Measurements from ENCODE around the gene SCGB1C1. TPM values are rescaled to one million over a fixed set of nuclear protein-coding genes. Genes with fewer than 3 reads are reported as not detected.

Gene SCGB1C1
- total and polyA plus RNA-seq, 2 of the 8 experiments (the other 6 are each of a cell fraction or from before 2014, with no cell fraction given): not detected

DNA sequence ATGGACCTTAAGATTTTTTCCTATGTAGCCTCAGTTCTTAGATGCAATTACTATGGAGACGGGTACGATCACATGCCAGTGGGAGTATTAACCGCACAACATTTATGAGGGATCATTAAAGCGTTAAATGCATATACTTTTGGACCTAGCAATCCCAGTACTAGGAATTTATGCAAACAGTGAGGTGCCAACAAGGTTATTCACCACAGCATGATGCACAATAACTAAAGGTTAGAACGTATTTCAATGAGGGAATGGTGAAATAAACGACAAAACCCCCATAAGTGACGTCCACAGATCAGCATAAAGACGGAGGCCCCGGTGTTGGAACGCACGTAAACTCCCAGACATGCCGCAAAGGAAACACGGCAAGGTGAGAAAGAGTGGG is 42.7 kb downstream of the SCGB1C1 start:
- Histone ChIP-seq H3K36me3 (ENCODE audit: control insufficient read depth in 2 of 4, insufficient read depth in 4 of 4, low read length in 3 of 4) (peaks cover 0 to 8% (median 0%) of the 10 kb centered on the region in 4 experiments; a peak in 4 of 8 replicates), H2BK12ac (ENCODE audit: low read depth, low read length) (no peak overlapping the region), H3K27ac (ENCODE audit: low read depth, low read length) (0 out of 2 replicates have a peak overlapping the region, but pooled peaks have one; percentile 70), H3K9ac (replicated peaks in 1 of 4; ENCODE audit: extremely low read depth in 1 of 4, low read depth in 3 of 4, low read length in 3 of 4) (peak overlapping the region; percentile 76 to 87 (median 83)), H3K9me3 (ENCODE audit: insufficient read depth in 2 of 2, low read depth in 1 of 2, low read length in 1 of 2) (no peaks in the 10 kb centered on the region), H4K8ac (ENCODE audit: extremely low read depth, insufficient read depth, low read length) (no peak overlapping the region), H3K79me2 (ENCODE audit: control insufficient read depth in 1 of 2, insufficient read depth in 2 of 2, low read length in 2 of 2) (peaks cover 5 to 22% of the 10 kb centered on the region in 2 experiments), H2BK5ac (ENCODE audit: low read depth, low read length) (0 out of 2 replicates have a peak overlapping the region, but pooled peaks have one; percentile 35), H2BK20ac (ENCODE audit: low read length) (no peak overlapping the region), H3K4me1 (replicated peaks in 1 of 4; ENCODE audit: control insufficient read depth in 3 of 4, insufficient read depth in 4 of 4, low read length in 3 of 4) (no peaks in the 10 kb centered on the region; a peak in 1 of 7 replicates), H3K4me2 (ENCODE audit: insufficient read depth in 1 of 2, low read depth in 2 of 2, low read length in 2 of 2) (peak overlapping the region; percentile 82 to 90), H3K23ac (ENCODE audit: insufficient read length) (no peak overlapping the region), H3K27me3 (replicated peaks in 1 of 4; ENCODE audit: control insufficient read depth in 3 of 4, extremely low read depth in 1 of 4, insufficient read depth in 3 of 4, low read length in 3 of 4) (no peaks in the 10 kb centered on the region), H4K91ac (replicated peaks; ENCODE audit: insufficient read length, low read length) (no peak overlapping the region), H3K79me1 (ENCODE audit: low read depth, low read length) (peaks cover 4% of the 10 kb centered on the region; the same call in 1 of the 2 replicates), H2AK5ac (ENCODE audit: low read depth, low read length) (no peak overlapping the region), H3K4ac (replicated peaks; ENCODE audit: insufficient read length, low read depth, low read length) (peak overlapping the region; percentile 27), H3K14ac (ENCODE audit: insufficient read length) (no peak overlapping the region), H2AFZ (ENCODE audit: low read length) (peak overlapping the region; percentile 89), H4K20me1 (replicated peaks in 1 of 2; ENCODE audit: control insufficient read depth in 1 of 2, insufficient read depth in 2 of 2, low read length in 2 of 2) (peaks cover 0 to 2% of the 10 kb centered on the region in 2 experiments), H2BK15ac (ENCODE audit: low read length) (no peak overlapping the region), H4K5ac (ENCODE audit: insufficient read length, low read depth, low read length) (no peak overlapping the region), H3K4me3 (ENCODE audit: extremely low read depth in 1 of 4, insufficient read depth in 2 of 4, low read depth in 3 of 4, low read length in 4 of 4) (peak overlapping the region; percentile 79 to 96 (median 91)), H2BK120ac (replicated peaks; ENCODE audit: low read depth, low read length) (peak overlapping the region; percentile 33), H3K18ac (ENCODE audit: extremely low read depth, low read length) (peak overlapping the region; percentile 72; the same call in 1 of the 2 replicates), H3K56ac (replicated peaks; ENCODE audit: insufficient read length, low read depth, low read length) (peak overlapping the region; percentile 35), H3K23me2 (ENCODE audit: low read depth, low read length) (peaks cover 14% of the 10 kb centered on the region)
- FAIRE-seq: no peak
- ChIA-PET POLR2A (ENCODE audit: partially characterized antibody) (interaction anchor here (1.2 to 9.7 kb wide), 2 partner anchors 20 to 28 kb away, joined by 4 to 99 read pairs; partner anchors contain the start of genes BET1L and RIC8A), CTCF (ENCODE audit: partially characterized antibody) (interaction anchor here (0.7 to 0.8 kb wide), 2 partner anchors 52 to 128 kb away, joined by 3 read pairs; no protein-coding TSS in a partner anchor)
- DNase-seq (ENCODE audit: low read depth in 1 of 2, low spot score in 2 of 2): no peak
- WGBS, 2 experiments (ENCODE audit: extremely low coverage in 1 of 2, insufficient coverage in 1 of 2, insufficient read length in 1 of 2, insufficient replicate concordance in 2 of 2, low coverage in 1 of 2, low lambda C conversion rate in 2 of 2, missing lambda C conversion rate in 1 of 2): 22% methylated on average over 13 of the region's 13 CpGs; no CpG with 5 or more reads in 1 of the 2 experiments
- TF ChIP-seq PHF8 (conservative IDR thresholded peaks at IDR 0.05; ENCODE audit: low read depth, low read length): no peak
- no peak for TF ChIP-seq KDM5A (IDR thresholded peaks at IDR 0.05; ENCODE audit: low read length)
- TF ChIP-seq, protein P1, sequence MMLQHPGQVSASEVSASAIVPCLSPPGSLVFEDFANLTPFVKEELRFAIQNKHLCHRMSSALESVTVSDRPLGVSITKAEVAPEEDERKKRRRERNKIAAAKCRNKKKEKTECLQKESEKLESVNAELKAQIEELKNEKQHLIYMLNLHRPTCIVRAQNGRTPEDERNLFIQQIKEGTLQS (IDR thresholded peaks at IDR 0.05; ENCODE audit: insufficient read depth, low read depth, low read length): no peak
- TF ChIP-seq EP300 (IDR thresholded peaks at IDR 0.05; ENCODE audit: borderline replicate concordance in 1 of 2, low read depth in 2 of 2, low read length in 2 of 2): no peak
- no peak for TF ChIP-seq ASH2L (IDR thresholded peaks at IDR 0.05; ENCODE audit: low read length)
- TF ChIP-seq ATF2 (IDR thresholded peaks at IDR 0.05; ENCODE audit: low read length): no peak
- no peak for TF ChIP-seq KDM4A (IDR thresholded peaks at IDR 0.05; ENCODE audit: low read depth, low read length, severe bottlenecking)
- TF ChIP-seq HDAC2 (IDR thresholded peaks at IDR 0.05; ENCODE audit: borderline replicate concordance in 1 of 2, low read depth in 2 of 2, low read length in 2 of 2): no peak

All from H1 (cell line).